GM21515 (cell line): ENCODE data around the gene MINK1.
"Not testable (repeated sequence)": the region's sequence is repeated elsewhere in the genome, so short reads cannot be mapped to it uniquely, and the experiment has no call there.

ENCODE experiments used
- ATAC-seq: cut with Tn5 transposase; IDR thresholded peaks from one replicate; pipeline ENCODE4 v1.9.1; 2021; ENCODE audit not compliant: unreplicated experiment

MINK1 gene

GRCh38 chr17:4926577-4927335 is 93.6 kb downstream of the MINK1 start:
- ATAC-seq, result not testable (repeated sequence)

DNA sequence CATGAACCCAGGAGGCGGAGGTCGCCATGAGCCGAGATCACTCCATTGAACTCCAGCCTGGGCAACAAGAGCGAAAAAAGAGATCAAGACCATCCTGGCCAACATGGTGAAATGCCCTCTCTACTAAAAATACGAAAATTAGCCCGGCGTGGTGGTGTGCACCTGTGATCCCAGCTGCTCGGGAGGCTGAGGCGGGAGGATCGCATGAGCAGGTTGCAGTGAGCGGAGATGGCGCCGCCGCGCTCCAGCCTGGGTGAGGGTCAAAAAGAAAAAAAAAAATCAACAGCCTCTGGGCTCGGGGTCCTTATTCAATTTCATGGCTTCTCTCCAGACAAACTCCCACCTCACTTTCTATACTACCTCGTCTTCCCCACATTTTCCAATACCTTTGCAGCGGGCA is 95.7 kb downstream of the MINK1 start:
- no peak for ATAC-seq

GRCh38 chr17:4931963-4932362 is 98.8 kb downstream of the MINK1 start, which contains the start of gene GP1BA:
Gene GP1BA, plus strand, starts transcription at chr17:4932277. Its CDS starts 328 bp downstream, at chr17:4932605.
- ATAC-seq, result no peak

DNA sequence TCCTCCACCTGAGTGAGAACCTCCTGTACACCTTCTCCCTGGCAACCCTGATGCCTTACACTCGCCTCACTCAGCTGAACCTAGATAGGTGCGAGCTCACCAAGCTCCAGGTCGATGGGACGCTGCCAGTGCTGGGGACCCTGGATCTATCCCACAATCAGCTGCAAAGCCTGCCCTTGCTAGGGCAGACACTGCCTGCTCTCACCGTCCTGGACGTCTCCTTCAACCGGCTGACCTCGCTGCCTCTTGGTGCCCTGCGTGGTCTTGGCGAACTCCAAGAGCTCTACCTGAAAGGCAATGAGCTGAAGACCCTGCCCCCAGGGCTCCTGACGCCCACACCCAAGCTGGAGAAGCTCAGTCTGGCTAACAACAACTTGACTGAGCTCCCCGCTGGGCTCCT is 99.6 kb downstream of the MINK1 start:
- ATAC-seq, result no peak

DNA sequence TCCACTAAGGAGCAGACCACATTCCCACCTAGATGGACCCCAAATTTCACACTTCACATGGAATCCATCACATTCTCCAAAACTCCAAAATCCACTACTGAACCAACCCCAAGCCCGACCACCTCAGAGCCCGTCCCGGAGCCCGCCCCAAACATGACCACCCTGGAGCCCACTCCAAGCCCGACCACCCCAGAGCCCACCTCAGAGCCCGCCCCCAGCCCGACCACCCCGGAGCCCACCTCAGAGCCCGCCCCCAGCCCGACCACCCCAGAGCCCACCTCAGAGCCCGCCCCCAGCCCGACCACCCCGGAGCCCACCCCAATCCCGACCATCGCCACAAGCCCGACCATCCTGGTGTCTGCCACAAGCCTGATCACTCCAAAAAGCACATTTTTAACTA is 100.5 kb downstream of the MINK1 start:
- no peak for ATAC-seq

DNA sequence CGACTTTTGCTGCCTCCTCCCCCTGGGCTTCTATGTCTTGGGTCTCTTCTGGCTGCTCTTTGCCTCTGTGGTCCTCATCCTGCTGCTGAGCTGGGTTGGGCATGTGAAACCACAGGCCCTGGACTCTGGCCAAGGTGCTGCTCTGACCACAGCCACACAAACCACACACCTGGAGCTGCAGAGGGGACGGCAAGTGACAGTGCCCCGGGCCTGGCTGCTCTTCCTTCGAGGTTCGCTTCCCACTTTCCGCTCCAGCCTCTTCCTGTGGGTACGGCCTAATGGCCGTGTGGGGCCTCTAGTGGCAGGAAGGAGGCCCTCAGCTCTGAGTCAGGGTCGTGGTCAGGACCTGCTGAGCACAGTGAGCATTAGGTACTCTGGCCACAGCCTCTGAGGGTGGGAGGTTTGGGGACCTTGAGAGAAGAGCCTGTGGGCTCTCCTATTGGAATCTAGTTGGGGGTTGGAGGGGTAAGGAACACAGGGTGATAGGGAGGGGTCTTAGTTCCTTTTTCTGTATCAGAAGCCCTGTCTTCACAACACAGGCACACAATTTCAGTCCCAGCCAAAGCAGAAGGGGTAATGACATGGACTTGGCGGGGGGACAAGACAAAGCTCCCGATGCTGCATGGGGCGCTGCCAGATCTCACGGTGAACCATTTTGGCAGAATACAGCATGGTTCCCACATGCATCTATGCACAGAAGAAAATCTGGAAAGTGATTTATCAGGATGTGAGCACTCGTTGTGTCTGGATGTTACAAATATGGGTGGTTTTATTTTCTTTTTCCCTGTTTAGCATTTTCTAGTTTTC is 101.2 kb downstream of the MINK1 start:
- no peak for ATAC-seq

GRCh38 chr17:4935650-4936049 is 102.5 kb downstream of the MINK1 start:
- no peak for ATAC-seq

- no peak for ATAC-seq
These were observed 103.3 kb downstream of the MINK1 start for GRCh38 chr17:4936436-4936835.

DNA sequence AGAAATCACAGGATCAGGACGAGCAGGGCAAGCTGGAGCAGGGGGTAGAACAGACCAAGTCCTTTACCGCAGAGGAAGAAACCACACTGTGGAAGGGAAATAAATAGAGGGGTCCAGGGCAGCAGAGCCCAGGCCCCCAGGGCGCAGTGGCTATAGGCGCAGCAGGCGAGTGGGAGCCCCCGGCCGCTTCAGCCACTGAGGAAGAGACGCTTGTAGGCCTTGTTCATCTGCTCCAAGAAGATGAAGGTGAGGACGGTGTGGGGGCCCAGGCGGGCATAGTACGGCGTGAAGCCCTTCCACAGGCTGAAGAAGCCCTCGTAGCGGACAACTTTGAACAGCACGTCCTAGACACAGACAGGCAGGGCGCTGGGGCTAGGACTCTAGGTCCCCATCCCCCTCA is 104.4 kb downstream of the MINK1 start:
- ATAC-seq, result no peak

GRCh38 chr17:4938069-4938491 is 104.9 kb downstream of the MINK1 start:
- no peak for ATAC-seq

DNA sequence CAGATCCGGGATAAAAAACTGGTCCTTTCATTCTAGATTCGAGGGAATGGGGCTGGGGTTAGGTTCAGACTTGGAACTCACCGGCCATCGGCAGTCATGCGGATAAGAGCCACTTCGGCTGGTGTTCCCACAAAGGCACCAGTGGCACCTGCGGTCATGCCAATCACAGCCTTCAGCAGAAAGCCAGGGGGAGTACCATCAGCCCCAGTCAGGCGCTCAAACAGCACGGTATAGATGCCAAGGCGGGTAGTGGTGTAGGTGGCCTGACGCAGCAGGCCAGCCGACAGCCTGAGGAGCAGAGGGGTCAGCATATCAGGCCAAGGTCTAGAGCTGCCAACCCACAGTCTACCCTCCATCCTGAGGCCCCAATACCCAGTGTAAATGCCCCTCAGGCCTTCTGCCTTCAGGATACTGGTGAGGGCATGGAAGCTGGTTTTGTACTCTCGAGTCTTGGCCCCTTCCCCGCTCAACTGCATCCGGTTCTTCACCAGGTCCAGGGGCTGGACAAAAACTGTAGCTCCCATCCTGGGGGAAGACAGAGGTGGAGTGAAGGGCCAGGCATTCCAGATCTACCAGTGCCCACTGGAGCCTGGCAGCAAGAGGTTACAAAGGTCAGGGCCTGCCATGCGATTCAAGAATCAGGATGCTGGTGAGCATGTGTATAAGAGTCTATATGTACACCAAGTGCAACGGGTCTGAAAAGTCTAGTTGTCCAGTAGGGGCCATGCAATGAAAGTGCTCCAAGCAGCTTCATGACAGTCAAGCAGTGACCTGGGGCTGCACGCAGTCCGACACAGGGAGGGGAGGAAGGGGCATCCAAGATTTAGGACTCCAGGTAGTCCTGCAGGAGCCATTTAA is 105.8 kb downstream of the MINK1 start:
- ATAC-seq, result no peak

DNA sequence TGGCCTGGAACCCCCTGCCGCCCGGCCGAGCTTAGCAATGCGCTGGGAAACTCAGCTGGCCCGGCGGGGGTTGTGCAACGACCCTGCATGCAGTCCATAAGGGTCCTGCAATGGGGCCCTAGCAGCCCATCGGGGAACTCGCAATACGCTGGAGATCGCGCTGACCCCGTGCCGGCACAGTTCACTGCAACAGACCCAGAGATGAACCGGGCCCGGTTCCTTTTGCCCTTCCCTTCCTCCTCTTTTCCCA is 106.3 kb downstream of the MINK1 start:
- ATAC-seq, result no peak

GRCh38 chr17:4939796-4940554 is 106.8 kb downstream of the MINK1 start, which contains the start of the genes RNF167 and SLC25A11:
Gene RNF167, plus strand, starts transcription at chr17:4940268. Its CDS starts 642 bp downstream, at chr17:4940910.
Gene SLC25A11, minus strand, starts transcription at chr17:4940046. Its CDS starts 136 bp downstream, at chr17:4939910.
- ATAC-seq, result peak; percentile 67

DNA sequence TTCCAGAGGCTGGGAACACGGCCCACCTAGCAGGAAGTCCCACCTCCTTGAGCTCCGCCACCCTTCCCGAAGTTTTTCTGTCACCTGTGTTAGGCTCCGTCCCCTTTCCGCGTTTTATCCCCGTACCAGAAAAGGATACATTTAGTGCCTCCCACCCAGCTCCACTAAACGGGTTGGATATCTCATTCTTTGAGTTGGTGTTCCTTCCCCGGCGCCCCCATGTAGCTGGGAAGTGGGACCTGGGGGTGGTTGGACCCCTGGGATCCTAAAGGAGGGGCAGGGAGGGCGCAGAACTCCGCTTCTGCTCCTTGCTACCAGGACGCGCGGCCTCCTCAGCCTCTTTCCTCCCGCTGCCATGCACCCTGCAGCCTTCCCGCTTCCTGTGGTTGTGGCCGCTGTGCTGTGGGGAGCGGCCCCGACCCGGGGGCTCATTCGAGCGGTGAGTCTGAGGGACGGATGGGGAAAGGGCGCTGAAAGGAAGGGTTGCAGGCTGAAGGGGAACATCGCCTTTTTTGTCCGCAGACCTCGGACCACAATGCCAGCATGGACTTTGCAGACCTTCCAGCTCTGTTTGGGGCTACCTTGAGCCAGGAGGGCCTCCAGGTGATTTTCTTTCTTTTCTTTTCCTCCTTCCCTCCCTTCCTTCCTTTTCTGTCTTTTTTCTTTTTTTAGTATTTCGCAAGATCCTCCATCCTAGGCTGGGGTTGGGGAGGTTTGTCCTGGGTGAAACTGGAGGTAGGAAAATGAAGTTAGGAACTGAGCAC is 107.6 kb downstream of the MINK1 start:
- ATAC-seq, result no peak

GRCh38 chr17:4941319-4941610 is 108.1 kb downstream of the MINK1 start:
- no peak for ATAC-seq

DNA sequence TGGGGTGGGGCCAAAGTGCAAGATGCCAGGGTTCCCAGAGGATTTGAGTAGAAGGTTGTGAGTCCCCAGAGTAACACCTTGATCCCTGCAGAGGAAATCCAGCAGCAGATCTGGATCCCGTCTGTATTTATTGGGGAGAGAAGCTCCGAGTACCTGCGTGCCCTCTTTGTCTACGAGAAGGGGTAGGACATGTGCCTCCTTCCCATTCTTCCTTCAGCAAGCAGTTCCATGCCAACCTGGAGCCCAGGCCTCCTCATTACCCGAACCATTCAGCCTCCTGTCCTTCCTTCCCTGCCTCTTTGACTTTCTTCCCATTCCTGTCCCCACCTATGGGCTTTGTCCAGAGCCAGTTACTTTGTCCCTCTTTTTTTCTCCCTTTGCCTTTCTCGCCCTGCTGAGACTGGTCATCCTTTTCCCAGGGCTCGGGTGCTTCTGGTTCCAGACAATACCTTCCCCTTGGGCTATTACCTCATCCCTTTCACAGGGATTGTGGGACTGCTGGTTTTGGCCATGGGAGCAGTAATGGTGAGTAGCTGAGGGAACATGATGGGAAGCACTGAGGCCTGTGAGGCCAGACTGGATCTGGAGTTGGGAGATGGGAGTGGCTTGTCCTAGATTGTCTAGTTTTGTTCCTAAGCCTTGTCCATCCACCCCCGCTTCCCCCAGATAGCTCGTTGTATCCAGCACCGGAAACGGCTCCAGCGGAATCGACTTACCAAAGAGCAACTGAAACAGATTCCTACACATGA is 109.8 kb downstream of the MINK1 start:
- no peak for ATAC-seq

GRCh38 chr17:4944163-4944553 is 111.0 kb downstream of the MINK1 start:
- ATAC-seq, result no peak

DNA sequence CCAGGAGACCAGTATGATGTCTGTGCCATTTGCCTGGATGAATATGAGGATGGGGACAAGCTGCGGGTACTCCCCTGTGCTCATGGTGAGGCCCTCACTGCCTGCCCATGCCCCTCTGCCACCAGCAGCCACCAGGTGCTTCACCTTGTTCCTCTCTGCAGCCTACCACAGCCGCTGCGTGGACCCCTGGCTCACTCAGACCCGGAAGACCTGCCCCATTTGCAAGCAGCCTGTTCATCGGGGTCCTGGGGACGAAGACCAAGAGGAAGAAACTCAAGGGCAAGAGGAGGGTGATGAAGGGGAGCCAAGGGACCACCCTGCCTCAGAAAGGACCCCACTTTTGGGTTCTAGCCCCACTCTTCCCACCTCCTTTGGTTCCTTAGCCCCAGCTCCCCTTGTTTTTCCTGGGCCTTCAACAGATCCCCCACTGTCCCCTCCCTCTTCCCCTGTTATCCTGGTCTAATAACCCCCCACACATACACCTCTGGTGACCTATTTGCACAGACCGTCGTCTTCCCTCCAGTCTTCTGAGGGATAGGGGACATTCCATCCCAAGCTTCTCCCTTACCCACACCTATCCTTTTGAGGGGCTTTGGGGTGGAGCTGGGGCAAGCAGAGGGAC is 111.5 kb downstream of the MINK1 start:
- ATAC-seq, result no peak
